ENCODE measurements around the gene ABHD17C.
"Not testable (repeated sequence)": the region's sequence is repeated elsewhere in the genome, so short reads cannot be mapped to it uniquely, and the experiment has no call there.

ABHD17C gene

DNA sequence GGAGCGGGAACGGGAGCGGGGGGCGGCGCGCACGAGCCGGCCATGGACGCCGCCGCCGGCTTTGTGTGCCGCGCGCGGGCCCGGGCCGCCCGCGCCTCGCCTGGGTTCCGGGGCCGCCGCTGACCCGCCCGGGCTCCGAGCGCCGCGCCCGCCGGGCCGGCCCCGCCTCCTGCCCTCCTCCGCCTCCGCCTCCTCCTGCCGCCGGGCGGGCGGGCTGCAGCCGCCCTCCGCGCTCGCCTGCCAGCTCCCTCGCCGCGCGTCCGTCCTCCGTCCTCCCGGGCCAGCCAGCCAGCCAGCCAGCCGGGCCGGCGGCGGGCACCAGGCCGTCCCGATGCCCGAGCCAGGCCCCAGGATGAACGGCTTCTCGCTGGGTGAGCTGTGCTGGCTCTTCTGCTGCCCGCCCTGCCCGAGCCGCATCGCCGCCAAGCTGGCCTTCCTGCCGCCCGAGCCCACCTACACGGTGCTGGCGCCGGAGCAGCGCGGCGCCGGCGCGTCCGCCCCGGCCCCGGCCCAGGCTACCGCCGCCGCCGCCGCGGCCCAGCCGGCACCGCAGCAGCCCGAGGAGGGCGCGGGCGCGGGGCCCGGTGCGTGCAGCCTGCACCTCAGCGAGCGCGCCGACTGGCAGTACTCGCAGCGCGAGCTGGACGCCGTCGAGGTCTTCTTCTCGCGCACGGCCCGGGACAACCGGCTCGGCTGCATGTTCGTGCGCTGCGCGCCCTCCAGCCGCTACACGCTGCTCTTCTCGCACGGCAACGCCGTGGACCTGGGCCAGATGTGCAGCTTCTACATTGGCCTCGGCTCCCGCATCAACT, at the start of gene ABHD17C:
ABHD17C (plus strand) TSS at position 212 of the 812 bp plus-strand sequence; CDS start at position 332, 120 bp downstream.
- DNase-seq (ENCODE audit: low read depth in 2 of 2): no peak

DNA sequence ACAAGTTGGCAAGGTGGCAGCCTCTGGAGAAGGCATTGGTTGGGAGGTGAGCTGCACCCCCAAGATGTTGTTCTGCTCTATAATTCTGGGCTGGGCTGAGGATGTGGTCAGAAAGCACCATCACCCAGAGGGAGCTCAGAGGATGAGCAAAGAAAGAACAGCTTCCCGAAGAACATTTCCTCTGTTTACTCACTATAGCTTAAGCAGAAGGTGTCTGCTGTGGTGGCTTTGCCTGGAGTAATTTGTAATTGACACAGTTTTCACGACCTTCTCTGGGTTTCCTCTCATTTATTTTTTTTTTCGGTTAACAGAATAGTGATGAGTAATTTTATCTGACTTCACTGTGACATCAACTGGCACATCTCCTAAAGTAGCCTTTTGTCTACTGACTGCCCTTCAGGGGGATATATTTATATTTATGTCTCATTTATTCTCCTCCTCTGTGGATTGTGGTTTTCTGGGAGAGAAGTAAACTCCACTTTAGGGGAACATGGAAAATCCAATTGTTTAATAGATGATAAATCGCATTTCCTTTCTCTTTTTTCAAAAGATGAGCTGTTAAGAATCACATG, 49.5 kb upstream of the ABHD17C start:
- no peak for DNase-seq (ENCODE audit: low read depth in 2 of 2)

DNA sequence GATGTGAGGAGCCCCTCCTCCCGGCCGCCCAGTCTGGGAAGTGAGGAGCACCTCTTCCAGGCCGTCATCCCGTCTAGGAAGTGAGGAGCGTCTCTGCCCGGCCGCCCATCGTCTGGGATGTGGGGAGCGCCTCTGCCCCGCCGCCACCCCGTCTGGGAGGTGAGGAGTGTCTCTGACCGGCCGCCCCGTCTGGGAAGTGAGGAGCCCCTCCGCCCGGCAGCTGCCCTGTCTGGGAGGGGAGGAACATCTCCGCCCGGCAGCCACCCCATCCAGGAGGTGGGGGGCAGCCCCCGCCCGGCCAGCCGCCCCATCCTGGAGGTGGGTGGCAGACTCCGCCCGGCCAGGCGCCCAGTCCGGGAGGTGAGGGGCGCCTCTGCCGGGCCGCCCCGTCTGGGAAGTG, 47.7 kb upstream of the ABHD17C start:
- not testable (repeated sequence) for DNase-seq (ENCODE audit: low read depth in 2 of 2)

DNA sequence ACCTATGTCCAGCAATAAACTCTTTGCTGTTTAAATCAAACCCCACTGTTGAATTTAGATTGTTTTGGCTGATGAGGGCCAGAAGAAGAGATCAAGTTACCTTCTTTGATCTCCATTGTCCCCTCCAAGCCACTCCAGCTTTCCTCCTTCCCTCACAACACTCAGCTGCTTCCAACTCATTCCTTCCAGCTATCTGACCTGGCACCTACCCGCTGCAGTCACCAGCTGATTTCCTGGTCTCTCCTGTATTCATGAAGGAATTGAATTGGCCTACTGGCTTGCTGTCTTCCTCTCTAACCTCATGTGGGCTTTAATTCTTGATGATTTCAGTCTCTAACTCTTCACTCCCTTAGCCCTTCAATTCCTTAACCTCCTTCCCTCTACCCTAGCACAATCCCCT, 40.8 kb upstream of the ABHD17C start:
- DNase-seq (ENCODE audit: low read depth in 2 of 2): no peak

DNA sequence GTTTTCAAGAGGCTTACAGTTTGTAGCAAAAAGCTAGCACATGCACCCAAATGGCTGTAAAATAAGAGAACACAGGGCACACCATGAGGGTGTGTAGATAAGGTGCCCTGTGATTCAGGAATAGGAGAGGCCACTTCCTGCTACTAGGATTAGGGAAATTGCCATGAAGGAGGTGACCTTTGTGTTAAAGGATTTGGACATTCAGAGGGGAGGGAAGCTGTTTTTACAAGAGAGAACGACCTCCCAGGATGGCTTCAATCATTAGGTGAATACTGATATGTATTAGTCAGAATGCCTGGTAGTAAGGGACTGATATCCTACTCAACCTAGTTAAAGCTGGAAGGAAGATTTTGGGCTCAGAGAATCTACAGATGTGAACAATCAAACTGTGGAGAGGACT, 35.7 kb upstream of the ABHD17C start:
- DNase-seq (ENCODE audit: low read depth in 2 of 2): no peak

DNA sequence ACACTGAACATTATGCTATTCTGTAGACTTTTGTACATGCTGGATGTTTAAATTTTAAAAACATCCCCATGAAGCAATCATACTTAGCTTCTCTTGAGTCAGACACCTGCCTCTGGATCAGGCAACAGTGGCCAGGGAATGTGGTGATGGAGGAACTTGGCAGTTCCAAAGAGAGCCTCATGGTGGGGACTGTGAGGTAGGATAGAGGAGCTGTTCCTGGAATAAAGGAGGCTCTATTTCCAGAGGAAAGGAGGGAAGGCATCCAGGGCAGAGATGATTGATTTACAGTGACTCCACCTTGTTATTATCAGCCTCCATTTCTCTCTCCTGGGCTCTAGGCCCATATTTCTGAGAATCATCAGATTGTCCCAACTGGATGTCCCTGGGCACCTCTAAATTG, 35.0 kb upstream of the ABHD17C start:
- peak in 1 of 2 experiments; percentile 43 for DNase-seq (ENCODE audit: low read depth in 2 of 2)

DNA sequence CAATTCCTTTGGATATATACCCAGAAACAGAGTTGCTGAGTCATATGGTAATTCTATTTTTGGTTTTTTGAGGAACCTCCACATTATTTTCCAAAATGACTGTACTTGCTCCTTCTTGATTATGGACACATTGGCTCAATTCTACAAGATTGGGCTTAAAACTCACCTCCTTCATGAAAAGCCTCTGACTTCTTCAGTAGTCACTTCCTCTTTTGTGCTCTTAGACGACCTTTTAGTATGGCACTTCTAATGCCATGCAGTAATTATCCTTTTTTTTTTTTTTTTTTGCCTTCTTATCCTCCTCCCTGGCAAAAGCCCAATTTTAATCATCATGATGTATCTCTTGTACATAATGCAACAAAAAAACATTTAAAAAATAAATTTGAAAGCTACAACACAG, 33.0 kb upstream of the ABHD17C start:
- DNase-seq (ENCODE audit: low read depth in 2 of 2): no peak

DNA sequence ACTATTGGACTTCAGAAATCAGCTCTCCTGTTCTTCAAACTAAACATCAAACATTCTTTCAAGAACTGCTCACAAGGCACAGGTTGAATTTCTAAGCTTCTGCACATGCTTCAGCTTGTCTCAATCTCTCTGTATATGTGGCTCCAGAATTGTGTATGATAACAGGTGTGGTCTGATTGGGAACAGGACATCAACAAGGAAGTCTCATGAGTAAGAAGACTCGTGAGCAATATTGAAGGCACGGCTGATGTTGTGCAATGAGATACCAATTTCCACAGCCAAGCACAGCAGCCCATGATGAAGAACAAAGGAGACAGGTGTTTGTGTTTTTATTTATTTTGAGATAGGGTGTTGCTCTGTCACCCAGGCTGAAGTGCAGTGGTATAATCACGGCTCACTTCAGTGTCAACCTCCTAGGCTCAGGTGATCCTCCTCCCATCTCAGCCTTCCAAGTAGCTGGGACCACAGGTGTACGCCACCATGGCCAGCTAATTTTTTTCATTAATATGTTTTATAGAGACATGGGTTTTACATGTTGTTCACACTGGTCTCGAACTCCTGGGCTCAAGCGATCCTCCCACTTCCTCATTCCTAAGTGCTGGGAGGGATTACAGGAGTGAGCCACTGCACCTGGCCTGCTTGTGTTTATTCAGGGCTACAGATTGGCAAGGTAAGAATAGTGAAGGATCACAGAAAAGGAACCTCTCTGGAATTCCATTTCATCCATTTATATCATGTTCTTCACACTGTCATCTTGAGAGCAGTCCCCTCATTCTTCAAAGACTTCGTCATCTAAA, 32.2 kb upstream of the ABHD17C start:
- DNase-seq (ENCODE audit: low read depth in 2 of 2): no peak

DNA sequence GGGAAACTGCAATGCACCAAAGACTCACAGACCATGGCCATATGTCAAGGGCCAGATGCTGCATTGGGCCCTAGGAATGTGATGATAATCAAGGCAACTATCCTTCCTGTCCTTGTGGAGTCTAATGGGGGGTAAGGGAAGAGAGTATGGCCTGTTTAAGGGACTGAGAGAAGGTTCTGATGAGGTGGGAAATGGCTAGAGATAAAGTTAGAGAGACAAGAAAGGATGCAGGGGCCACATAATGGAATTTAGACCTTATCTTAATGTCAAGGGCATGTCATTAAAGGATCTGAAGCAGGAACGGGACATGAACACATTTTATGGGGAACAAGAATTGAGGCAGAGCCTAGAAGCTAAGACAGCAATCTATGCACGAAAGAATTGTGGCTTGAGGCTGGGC, 30.0 kb upstream of the ABHD17C start:
- no peak for DNase-seq (ENCODE audit: low read depth in 2 of 2)

DNA sequence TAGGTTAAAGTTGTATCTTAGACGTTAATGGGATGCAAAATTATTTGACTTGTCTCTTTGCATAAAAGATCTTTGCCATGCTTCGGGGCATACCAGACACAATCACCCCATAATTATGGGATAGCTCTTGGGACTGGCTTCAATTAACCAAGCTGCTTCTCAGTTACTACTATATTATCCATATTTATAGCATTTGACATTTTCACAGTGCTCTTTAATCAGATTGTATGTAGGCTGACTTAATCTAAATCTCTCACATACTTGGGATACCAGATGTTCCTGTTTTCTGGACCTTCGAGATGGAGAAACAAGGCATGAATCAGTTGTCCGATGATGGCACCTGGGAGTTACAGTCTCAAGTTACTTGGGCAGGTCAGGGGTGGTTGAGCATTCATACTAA, 27.2 kb upstream of the ABHD17C start:
- peak; percentile 44 to 46 for DNase-seq (ENCODE audit: low read depth in 2 of 2)

DNA sequence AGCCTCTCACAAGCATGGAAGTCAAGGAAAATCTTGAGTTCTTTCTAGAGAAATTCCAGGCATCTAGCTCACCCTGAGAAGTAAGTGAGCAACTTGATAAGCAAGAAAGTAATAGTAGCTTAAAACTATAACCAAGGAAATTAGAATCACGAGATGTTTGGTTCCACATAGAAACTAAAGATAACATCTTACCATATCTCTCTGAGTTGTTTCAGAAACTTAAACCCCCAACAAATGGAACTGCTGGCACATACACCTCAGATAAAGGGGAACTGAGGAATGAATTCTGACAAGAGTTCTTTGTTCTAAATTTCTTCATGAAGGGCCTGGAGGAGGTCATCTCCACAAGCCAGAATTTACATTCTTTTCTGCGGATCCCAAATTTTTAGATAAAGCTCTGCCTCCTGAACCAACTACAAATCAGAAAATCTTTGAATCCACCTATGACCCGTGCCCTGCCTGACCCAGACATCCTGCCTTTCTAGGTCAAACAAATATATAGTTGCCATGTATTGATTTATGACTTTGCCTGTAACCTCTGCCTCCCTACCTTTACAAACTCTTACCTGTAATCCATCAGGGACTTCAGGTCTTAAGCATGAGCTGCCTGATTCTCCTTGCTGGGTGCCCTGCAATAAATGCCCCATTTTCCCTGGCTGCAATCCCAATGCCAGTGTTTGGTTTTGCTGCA, 26.4 kb upstream of the ABHD17C start:
- DNase-seq (ENCODE audit: low read depth in 2 of 2): no peak

DNA sequence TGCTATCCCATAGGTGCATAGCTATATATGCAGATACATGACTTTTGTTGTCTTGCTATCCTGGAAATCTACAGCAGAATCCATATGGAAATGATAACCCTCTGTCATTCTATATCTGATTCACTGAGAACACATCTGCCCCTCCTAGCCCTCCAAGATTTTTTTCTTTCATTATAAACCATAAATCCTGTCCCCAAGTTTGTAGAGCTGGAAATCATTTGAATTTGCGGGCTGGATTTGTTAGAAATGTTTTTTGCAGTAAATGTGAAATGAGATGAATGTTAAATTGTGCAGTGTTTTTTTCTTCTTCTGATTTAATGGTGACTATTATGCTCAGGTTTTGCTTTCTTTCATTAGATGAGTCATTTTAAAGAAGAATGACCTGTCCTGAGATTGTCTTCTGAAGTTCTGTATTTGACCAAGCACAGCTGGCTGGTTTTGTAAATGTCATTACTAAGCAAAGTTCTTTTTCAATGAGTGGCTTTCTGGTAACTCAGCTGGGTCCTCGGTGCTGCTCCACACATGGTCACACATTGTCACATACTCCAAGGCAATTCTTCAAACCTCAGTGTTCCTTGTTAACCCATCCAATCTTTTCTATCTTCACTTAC, 25.3 kb upstream of the ABHD17C start:
- DNase-seq (ENCODE audit: low read depth in 2 of 2): peak; percentile 85 to 86

DNA sequence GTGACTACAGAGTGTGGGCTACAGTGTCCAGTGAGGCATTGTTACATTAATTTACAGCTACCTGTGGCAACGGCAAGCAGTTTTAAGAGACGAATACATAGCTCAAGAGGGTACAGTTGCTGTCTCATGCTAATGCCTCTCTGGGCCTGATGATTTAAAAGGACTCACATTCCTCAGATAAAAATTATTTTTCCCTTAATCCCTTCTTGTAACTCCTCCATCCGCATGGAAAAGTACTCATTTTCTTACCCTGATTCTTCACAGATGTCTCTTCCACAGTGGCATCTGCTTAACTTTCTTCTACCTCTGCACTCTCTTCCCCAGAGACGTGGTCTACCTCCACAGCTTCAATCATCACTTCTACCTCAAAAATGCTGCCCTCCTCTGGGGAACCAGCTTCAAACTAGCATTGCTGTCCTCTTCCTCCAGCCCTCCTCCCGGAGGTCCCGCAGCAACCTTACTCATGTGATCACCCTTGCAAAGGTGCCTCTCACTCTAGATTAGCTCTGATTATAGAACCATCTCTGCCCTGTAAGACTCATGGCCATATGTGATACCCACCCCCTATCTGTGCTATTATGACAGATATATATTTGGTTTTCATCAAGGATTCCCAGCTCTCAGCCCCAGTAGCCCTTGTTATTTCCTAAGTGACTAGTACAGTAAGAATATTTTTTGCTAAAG, 21.4 kb upstream of the ABHD17C start:
- peak; percentile 52 to 54 for DNase-seq (ENCODE audit: low read depth in 2 of 2)

DNA sequence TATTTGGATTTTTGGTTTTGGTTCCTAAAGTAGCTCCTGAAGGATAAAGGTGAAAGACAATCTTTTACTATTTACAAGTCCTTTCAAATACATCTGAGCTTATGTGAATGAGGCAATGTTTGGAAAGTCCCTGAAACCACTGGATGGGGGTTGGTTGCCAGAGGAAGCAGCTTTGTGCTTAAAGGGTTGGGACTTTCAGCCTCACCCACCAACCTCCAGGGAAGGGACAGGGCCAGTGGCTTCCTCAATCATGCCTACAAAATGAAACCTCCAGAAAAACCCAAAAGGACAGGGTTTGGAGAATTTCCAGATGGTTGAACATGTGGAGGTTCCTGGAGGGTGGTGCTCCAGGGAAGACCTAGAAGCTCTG, 20.9 kb upstream of the ABHD17C start:
- DNase-seq (ENCODE audit: low read depth in 2 of 2): no peak

DNA sequence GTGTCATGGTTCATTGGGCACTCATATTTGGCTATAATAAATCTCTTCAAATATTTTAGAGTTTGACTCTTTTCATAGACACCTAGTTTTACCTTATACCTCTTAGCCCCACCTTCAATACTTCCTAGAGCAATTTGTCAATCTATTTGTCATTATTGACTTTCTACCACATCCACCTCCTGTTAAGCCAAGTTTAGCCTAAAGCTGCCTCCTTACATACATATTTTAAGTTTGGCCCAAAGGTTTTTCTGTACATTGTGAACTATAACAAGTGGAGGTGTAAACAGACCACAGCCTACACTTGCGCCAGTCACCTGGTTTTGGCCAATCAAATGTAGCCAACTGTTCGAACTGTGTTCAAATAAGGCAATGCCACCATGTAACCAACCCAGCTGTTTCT, 18.1 kb upstream of the ABHD17C start:
- DNase-seq (ENCODE audit: low read depth in 2 of 2): no peak

DNA sequence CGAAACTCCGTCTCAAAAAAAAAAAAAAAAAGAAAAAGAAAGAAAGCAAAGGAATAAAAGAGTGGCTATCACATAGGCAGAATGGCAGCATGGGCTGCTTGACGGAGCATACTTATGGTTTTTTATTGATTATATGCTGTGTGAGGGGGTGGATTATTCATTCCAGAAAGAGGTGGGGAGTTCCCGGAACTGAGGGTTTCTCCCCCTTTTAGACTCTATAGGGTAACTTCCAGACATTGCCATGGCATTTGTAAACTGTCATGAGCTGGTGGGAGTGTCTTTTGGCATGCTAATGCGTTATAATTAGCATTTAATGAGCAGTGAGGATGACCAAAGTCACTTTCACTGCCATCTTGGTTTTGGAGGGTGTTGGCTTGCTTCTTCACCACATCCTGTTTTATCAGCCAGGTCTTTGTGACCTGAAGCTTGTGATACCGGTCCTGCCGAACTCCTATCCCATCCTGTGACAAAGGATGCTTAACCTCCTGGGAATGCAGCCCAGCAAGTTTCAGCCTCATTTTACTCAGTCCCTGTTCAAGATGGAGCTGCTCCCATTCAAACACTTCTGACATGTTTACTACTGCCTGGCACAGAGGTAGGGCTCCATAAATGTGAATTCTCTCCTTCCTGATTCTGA, 15.8 kb upstream of the ABHD17C start:
- DNase-seq (ENCODE audit: low read depth in 2 of 2): no peak

DNA sequence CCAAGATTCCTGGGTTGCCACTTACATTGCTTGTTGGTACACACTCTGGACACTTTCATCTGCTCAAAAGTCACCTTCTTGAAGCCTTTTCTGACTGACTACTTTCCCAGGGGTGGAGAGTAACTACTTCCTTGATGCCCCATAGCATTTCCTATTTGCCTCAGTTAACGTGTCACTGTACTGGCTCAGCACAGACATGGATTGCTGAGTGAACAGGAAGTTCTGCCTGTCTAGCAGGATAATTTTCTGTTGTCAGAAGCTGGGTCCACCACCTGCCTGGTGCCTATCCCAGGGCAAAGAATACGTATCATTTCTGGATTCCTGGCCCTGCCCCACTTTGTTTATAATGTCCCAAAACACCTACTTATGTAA, 15.3 kb upstream of the ABHD17C start:
- no peak for DNase-seq (ENCODE audit: low read depth in 2 of 2)

DNA sequence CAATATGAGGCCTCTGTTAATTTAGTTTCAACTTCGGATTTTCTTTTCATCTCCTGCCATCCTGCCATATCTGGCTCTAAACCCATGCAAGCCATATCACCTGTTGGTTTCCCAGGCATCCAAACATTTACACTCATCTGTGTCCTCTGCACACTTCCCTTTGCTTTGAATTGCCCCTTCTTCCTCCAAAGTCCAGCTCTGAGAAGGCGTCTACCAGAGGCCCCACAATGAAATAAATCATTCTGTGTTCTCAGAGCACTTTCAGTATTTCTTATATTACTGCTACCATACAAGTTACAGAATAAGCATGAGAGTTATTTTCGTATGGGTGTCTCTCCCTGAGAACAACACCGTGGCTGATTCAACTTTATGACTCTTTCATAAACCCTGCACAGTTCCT, 12.9 kb upstream of the ABHD17C start:
- DNase-seq (ENCODE audit: low read depth in 2 of 2): no peak

DNA sequence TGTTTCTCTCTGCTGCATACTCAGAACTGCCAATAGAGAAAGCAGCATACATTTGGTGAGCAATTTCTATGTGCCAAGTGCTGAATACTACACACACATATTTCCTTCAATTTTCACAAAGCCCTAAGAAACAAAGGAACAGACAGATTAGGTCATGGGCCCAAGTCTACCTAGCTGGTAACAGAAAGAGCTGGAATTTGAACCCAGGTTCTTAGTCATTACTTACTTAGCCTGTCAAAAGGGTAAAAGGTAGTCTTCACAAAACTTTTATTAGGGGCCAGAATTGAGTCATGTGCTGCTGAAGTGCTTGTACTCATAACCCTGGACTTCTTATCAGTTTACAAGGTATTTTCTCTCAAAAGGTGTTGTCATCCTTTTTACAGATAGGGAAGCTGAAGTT, 10.4 kb upstream of the ABHD17C start:
- no peak for DNase-seq (ENCODE audit: low read depth in 2 of 2)

DNA sequence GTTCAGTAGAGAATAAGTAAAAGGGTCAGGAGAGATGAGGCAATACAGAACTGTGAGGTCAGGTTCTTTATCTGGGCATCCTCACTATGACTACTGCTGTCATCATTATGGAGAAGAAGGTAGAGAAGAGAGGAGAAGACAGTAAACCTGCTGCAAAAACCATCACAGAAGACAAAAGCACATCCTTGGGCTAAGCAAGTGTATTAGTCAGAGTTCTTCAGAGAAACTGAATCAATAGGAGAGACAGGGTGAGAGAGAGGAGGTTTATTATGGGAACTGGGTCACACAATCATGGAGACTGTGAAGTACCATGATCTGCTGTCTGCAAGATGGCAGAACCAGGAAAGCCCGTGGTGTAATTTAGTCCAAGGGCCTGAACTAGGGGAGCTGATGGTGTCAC, 9.5 kb upstream of the ABHD17C start:
- no peak for DNase-seq (ENCODE audit: low read depth in 2 of 2)

DNA sequence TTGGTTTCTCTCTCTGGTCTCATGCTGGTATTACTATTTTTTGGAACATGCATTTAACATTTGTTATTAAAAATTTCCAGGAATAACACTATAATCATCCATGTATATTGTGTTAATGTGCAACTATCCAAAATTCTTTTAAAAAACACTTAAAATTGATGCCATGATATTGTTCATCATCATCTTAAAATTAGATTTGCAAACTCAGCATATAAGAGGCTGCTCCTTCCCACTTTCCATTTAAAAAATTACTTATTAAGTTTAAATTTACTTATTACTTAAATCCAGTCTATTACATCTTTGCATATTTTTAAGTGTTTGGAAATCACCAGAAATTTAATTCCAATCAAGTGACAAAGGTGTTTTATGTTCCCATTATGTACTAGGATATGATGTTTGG, 5.8 kb upstream of the ABHD17C start:
- DNase-seq (ENCODE audit: low read depth in 2 of 2): no peak

Data from fibroblast of skin of left quadriceps (primary cell).